Measurements from ENCODE around the gene ARL9. TPM values are rescaled to one million over a fixed set of nuclear protein-coding genes. Genes with fewer than 3 reads are reported as not detected.

Gene ARL9
- total RNA-seq, 4 donors from 2014 or later: 0.48 to 1.9 (median 1.4) TPM; not detected in 1

DNA sequence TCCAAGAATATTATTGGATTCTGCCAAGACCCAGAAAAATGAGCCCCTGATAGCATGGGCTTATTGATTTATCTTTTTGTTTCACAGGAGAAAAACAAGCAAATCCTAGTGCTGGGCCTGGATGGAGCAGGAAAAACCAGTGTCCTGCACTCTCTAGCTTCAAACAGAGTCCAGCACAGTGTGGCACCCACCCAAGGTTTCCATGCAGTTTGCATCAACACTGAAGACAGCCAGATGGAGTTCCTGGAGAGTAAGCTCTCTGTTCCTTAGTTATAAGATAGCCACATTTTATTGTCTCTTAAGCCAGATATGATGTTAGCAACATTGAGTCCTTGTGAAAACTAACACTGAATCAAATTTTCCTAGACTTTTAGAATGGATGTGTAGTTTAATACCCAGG lies 5.5 kb downstream of the ARL9 start:
- H3K4me3 ChIP-seq: no peak overlapping the region
- no peaks in the 10 kb centered on the region for H3K27me3 ChIP-seq
- DNase-seq (ENCODE audit: low spot score in 2 of 2): no peak
- H3K36me3 ChIP-seq: no peaks in the 10 kb centered on the region
- H3K27ac ChIP-seq: no peak overlapping the region
- H3K9me3 ChIP-seq: no peaks in the 10 kb centered on the region
- peaks cover 5% of the 10 kb centered on the region for H3K4me1 ChIP-seq
- TF ChIP-seq EP300 (IDR thresholded peaks at IDR 0.05) (no peak), POLR2AphosphoS5 (IDR thresholded peaks at IDR 0.05) (no peak), POLR2A (IDR thresholded peaks at IDR 0.05) (no peak)
- TF ChIP-seq, protein P1, sequence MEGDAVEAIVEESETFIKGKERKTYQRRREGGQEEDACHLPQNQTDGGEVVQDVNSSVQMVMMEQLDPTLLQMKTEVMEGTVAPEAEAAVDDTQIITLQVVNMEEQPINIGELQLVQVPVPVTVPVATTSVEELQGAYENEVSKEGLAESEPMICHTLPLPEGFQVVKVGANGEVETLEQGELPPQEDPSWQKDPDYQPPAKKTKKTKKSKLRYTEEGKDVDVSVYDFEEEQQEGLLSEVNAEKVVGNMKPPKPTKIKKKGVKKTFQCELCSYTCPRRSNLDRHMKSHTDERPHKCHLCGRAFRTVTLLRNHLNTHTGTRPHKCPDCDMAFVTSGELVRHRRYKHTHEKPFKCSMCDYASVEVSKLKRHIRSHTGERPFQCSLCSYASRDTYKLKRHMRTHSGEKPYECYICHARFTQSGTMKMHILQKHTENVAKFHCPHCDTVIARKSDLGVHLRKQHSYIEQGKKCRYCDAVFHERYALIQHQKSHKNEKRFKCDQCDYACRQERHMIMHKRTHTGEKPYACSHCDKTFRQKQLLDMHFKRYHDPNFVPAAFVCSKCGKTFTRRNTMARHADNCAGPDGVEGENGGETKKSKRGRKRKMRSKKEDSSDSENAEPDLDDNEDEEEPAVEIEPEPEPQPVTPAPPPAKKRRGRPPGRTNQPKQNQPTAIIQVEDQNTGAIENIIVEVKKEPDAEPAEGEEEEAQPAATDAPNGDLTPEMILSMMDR (IDR thresholded peaks at IDR 0.05): no peak

DNA sequence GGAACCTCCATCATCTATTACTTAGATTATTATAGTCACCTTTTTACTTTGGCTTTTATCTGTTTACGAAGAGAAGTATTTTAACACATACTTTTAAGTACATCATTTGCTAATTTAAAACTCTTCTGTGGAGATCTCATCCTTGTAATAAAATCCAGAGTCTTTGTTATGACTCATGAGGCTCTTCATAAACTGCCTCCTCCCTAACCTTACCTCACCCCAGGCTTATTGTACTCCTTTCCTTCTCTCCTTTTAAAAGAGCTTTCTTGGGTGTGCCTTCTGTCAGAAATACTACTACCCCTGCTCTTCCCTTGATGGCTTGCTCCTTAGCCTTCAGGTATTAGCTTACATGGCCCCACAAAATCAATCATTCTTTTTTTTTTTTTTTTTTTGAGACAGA lies 6.6 kb downstream of the ARL9 start:
- Histone ChIP-seq H3K9me3 (no peaks in the 10 kb centered on the region), H3K27me3 (no peaks in the 10 kb centered on the region), H3K4me1 (no peaks in the 10 kb centered on the region), H3K4me3 (no peak overlapping the region), H3K27ac (no peak overlapping the region), H3K36me3 (no peaks in the 10 kb centered on the region)
- TF ChIP-seq EP300 (IDR thresholded peaks at IDR 0.05): no peak
- TF ChIP-seq POLR2A (IDR thresholded peaks at IDR 0.05): no peak
- TF ChIP-seq POLR2AphosphoS5 (IDR thresholded peaks at IDR 0.05): no peak
- TF ChIP-seq, protein P1 (IDR thresholded peaks at IDR 0.05): no peak
- 71% methylated on average over 1 of the region's 1 CpG for WGBS
- no peak for DNase-seq (ENCODE audit: low spot score in 2 of 2)

DNA sequence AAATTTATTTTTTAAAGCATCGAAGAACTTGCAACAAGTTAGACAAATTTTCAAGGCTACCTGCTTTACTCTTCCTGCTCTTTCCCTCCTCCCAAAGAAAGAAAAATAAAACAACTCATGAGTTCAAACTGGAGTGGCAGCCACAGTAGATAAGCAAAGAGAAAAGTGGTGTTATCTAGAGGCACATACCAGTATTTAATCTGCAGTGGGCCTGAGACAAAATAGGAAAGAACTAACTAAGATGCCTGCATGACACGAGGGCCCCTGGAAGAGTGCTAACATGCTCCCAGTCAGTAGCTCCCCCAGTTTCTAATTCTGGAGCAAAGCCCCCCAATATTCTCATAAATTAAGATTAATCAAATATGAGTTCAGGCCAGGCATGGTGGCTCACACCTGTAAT lies 7.9 kb downstream of the ARL9 start:
- Histone ChIP-seq H3K4me3 (no peak overlapping the region), H3K27me3 (no peaks in the 10 kb centered on the region), H3K9me3 (no peaks in the 10 kb centered on the region), H3K27ac (no peak overlapping the region), H3K36me3 (no peaks in the 10 kb centered on the region), H3K4me1 (no peaks in the 10 kb centered on the region)
- DNase-seq (ENCODE audit: low spot score in 2 of 2): no peak
- 84% methylated on average over 2 of the region's 2 CpGs for WGBS
- TF ChIP-seq POLR2AphosphoS5 (IDR thresholded peaks at IDR 0.05): no peak

DNA sequence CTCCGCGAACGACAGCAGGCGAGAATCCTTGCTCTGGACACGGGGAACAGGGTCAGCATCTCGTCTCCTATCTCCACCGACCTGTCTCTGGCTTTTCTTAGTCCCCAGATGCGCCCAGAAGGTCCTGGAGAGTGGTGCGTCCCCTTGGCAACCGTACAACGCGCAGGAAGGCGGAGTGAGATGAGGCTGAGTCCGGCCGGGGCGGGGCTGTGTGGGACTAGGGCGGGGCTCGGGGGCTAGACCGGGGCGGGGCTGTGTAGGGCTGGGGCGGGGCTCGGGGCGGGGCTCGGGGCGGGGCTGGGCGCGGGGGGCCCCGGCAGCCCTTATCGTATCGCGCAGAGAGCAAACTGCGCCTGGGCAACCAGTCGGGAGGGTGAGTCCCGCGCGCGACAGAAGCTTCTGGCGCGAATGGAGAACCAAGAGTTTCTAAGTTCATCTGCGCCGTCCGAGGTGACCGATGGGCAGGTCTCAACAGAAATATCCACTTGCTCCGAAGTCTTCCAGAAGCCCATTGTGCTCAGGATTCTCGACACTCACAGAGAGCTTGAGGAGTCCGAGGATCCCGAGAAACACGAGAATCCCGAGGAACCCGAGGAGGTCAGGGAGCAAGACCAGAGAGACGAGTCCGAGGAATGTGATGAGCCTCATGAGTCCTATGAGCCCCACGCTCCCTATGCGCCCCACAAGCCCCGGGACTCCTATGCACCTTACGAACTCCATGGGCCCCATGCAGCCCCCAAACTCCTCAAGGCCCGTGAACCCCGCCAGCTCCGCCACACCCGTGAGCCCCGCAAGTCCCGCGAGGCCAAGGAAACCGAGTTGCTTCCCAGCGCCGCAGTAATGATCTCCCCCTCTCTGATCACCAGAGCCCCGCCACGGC lies 24.9 kb downstream of the ARL9 start:
- H3K36me3 ChIP-seq: no peaks in the 10 kb centered on the region
- TF ChIP-seq EP300 (IDR thresholded peaks at IDR 0.05): no peak
- no peak for TF ChIP-seq POLR2A (IDR thresholded peaks at IDR 0.05)
- TF ChIP-seq, protein P1 (IDR thresholded peaks at IDR 0.05): no peak
- no peak for TF ChIP-seq POLR2AphosphoS5 (IDR thresholded peaks at IDR 0.05)
- H3K4me1 ChIP-seq: peaks cover 14% of the 10 kb centered on the region
- H3K4me3 ChIP-seq: peak overlapping the region; percentile 59
- DNase-seq (ENCODE audit: low spot score in 2 of 2): peak; percentile 91 to 94
- H3K27ac ChIP-seq: no peak overlapping the region
- H3K9me3 ChIP-seq: no peaks in the 10 kb centered on the region
- WGBS: 2% methylated on average over 22 of the region's 68 CpGs
- peaks cover 6% of the 10 kb centered on the region for H3K27me3 ChIP-seq

DNA sequence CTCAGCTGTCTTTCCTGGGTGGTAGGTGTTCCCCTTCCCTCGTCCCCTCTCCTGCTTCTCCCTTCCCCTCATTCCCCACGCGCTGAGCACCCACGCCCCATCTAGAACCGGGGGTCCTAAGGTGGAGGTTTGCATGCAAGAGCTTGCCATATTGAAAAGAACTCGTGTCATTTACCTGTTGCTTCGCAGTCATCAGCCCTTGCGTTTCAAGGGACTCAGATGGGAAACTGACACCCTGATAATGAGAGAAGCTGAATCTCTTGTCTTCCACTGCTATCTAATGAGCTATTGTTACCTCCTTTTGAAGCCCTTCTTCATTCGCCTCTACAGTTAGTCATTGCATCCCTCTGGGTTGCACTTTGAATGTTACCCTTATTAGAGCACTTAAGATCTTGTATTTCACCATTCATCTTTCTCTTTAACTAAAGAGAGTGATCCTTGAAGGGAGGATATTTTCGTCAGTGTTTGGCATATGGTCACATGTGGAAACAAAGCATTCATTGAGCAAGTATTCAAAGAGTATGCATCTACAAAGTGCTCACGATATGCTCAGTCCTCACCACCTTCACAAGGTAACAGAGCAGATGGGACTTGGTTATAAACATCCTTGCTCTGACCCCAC lies 25.7 kb downstream of the ARL9 start:
- TF ChIP-seq POLR2AphosphoS5 (IDR thresholded peaks at IDR 0.05): no peak
- TF ChIP-seq, protein P1 (IDR thresholded peaks at IDR 0.05): no peak
- TF ChIP-seq POLR2A (IDR thresholded peaks at IDR 0.05): no peak
- TF ChIP-seq EP300 (IDR thresholded peaks at IDR 0.05): no peak
- no peak overlapping the region for H3K27ac ChIP-seq
- H3K27me3 ChIP-seq: peaks cover 6% of the 10 kb centered on the region
- DNase-seq (ENCODE audit: low spot score in 2 of 2): no peak
- peaks cover 14% of the 10 kb centered on the region for H3K4me1 ChIP-seq
- H3K9me3 ChIP-seq: no peaks in the 10 kb centered on the region
- H3K36me3 ChIP-seq: no peaks in the 10 kb centered on the region
- H3K4me3 ChIP-seq: peak overlapping the region; percentile 59
- 26% methylated on average over 11 of the region's 11 CpGs for WGBS
